Measurements from ENCODE around the gene MBD3L4.
"Not testable (repeated sequence)": the region's sequence is repeated elsewhere in the genome, so short reads cannot be mapped to it uniquely, and the experiment has no call there.

Gene MBD3L4

GRCh38 chr19:7072541-7072940 lies 32.6 kb upstream of the MBD3L4 start:
- in situ Hi-C loops (cut with MboI; ENCODE audit: low pct_unique_long_range_greater_than_20kb, low sequenced_read_pairs, unreplicated experiment) = no loop called here
- TF ChIP-seq, protein P1, sequence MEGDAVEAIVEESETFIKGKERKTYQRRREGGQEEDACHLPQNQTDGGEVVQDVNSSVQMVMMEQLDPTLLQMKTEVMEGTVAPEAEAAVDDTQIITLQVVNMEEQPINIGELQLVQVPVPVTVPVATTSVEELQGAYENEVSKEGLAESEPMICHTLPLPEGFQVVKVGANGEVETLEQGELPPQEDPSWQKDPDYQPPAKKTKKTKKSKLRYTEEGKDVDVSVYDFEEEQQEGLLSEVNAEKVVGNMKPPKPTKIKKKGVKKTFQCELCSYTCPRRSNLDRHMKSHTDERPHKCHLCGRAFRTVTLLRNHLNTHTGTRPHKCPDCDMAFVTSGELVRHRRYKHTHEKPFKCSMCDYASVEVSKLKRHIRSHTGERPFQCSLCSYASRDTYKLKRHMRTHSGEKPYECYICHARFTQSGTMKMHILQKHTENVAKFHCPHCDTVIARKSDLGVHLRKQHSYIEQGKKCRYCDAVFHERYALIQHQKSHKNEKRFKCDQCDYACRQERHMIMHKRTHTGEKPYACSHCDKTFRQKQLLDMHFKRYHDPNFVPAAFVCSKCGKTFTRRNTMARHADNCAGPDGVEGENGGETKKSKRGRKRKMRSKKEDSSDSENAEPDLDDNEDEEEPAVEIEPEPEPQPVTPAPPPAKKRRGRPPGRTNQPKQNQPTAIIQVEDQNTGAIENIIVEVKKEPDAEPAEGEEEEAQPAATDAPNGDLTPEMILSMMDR (IDR thresholded peaks at IDR 0.05; ENCODE audit: extremely low read depth, insufficient read depth, missing control alignments) = no peak
- no peak for DNase-seq (ENCODE audit: low spot score)

DNA sequence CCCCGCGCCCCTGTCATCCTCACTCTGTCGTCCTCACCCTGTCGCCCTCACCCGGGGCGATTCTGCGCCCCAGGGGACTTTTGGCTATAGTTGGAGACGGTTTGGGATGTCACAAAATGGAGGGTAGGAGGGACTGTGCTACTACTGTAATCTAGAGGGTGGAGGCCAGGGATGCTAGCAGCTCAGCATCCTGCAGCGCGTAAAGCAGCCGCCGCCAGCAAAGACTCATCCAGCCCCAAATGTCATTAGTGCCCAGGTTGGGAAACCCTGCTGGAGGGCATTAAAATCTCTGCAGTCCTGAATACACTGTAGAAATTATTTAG lies 29.9 kb upstream of the MBD3L4 start:
- DNase-seq (ENCODE audit: low spot score) = no peak
- TF ChIP-seq, protein P1 (IDR thresholded peaks at IDR 0.05; ENCODE audit: extremely low read depth, insufficient read depth, missing control alignments) = no peak
- in situ Hi-C loops (cut with MboI; ENCODE audit: low pct_unique_long_range_greater_than_20kb, low sequenced_read_pairs, unreplicated experiment) = no loop called here

DNA sequence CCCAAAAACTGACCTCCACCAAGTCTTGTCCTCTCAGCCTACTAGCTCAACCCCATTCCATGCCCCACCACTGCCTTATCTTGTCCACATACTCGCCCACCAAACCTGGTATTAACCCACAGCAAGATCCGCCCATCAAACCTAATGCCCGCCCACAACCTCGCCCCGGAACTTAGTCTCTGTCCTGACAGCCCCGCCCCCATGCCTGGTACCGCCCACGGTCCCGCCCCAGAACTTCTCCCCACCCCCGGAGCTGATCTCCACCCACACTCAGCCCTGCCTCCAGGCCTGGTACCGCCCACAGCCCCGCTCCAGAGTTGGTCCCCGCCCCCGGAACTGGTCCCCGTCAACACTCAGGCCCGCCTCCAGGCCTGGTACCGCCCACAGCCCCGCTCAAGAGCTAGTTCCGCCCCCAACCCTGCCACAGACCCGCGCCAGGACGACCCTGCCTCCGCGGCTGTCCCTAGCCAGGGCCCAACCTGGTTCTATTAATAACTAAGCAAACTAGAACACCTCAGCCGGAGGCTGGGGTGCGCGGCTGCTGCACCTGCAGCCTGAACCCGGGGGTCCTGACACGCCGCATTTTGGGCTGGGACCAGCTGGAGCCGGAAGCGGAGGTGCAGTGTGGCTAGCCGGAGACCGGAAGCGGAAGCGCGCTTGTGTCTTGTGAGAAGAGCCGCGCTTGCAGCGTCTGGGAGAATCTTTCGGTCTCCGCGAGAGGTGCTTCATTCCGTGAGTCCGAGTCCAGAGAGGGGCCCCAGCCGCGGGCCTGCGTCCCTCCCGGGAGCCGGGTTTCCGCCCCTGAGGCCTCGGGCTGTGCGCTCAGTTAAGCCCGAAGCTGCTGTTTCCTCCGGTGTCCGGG lies 29.3 kb upstream of the MBD3L4 start, which contains the start of gene ZNF557:
TSS of gene ZNF557 (plus strand) at position 662 of the 862 bp plus-strand sequence. CDS start 5,372 bp downstream, outside the sequence.
- in situ Hi-C loops (cut with MboI; ENCODE audit: low pct_unique_long_range_greater_than_20kb, low sequenced_read_pairs, unreplicated experiment) = no loop called here
- DNase-seq (ENCODE audit: low spot score) = peak; percentile 98
- TF ChIP-seq, protein P1 (IDR thresholded peaks at IDR 0.05; ENCODE audit: extremely low read depth, insufficient read depth, missing control alignments) = no peak

DNA sequence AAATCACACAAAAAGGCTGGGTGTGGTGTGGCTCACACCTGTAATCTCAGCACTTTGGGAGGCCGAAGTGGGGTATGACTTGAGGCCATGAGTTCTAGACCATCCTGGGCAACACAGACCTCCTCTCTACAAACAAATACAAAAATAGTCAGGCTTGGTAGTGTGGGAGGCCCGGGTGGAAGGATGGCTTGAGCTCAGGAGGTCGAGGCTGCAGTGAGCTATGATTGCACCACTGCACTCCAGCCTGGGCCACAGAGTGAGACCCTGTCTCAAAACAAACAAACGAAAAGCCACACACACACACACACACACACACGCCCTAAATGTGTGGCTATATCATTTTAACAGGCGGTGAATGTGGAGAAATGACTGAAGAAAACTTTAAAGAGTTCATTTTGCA lies 28.6 kb upstream of the MBD3L4 start:
- in situ Hi-C loops (cut with MboI; ENCODE audit: low pct_unique_long_range_greater_than_20kb, low sequenced_read_pairs, unreplicated experiment) = no loop called here
- no peak for DNase-seq (ENCODE audit: low spot score)
- TF ChIP-seq, protein P1 (IDR thresholded peaks at IDR 0.05; ENCODE audit: extremely low read depth, insufficient read depth, missing control alignments) = no peak

DNA sequence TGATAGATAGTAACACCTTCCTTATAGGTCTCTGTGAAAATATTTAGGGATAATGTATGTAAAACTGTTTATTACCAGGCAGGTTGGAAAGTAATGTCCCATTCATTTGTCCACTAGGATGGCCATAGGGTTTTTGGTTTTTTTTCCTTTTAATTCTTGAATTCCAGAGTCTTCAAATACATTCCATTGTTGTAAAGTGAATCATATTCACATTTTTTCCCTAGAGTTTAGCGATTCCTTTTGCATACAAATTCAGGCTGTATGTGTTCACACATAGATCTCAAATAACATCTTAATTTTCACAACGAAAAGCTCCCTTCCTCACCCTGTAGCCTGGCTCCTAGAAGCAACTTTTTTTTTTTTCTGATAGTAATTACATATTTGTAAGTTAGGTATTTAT lies 27.7 kb upstream of the MBD3L4 start:
- in situ Hi-C loops (cut with MboI; ENCODE audit: low pct_unique_long_range_greater_than_20kb, low sequenced_read_pairs, unreplicated experiment) = no loop called here
- no peak for DNase-seq (ENCODE audit: low spot score)
- TF ChIP-seq, protein P1 (IDR thresholded peaks at IDR 0.05; ENCODE audit: extremely low read depth, insufficient read depth, missing control alignments) = no peak

DNA sequence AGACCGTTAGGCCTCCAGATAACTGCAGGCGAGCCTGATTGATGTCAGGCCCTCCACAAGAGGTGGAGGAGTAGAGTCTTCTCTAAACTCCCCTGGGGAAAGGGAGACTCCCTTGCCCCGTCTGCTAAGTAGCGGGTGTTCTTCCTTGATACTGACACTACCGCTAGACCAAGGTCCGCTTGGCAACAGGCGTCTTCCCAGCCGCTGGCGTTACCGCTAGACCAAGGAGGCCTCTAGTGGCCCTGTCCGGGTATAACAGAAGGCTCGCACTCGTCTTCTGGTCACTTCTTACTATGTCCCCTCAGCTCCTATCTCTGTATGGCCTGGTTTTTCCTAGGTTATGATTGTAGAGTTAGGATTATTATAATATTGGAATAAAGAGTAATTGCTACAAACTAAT lies 27.1 kb upstream of the MBD3L4 start:
- TF ChIP-seq, protein P1 (IDR thresholded peaks at IDR 0.05; ENCODE audit: extremely low read depth, insufficient read depth, missing control alignments) = peak; percentile 15
- DNase-seq (ENCODE audit: low spot score); in situ Hi-C loops (cut with MboI; ENCODE audit: low pct_unique_long_range_greater_than_20kb, low sequenced_read_pairs, unreplicated experiment): not testable (repeated sequence)

Data from GM13977 (cell line).